Bladder microvascular endothelial cell (primary cell): ENCODE results near the gene ASPSCR1. TPM values are rescaled to one million over a fixed set of nuclear protein-coding genes. Genes with fewer than 3 reads are reported as not detected.

Source experiments
- total RNA-seq: library from RNA; depleted of rRNA; stranded (reverse); fragments of >200 nt; gene quantifications from 2 replicates; pipeline ENCODE4 v1.2.3, GENCODE V29; 2014

ASPSCR1 gene, protein sequence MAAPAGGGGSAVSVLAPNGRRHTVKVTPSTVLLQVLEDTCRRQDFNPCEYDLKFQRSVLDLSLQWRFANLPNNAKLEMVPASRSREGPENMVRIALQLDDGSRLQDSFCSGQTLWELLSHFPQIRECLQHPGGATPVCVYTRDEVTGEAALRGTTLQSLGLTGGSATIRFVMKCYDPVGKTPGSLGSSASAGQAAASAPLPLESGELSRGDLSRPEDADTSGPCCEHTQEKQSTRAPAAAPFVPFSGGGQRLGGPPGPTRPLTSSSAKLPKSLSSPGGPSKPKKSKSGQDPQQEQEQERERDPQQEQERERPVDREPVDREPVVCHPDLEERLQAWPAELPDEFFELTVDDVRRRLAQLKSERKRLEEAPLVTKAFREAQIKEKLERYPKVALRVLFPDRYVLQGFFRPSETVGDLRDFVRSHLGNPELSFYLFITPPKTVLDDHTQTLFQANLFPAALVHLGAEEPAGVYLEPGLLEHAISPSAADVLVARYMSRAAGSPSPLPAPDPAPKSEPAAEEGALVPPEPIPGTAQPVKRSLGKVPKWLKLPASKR
- total RNA-seq, result 16.5 and 25.6 TPM in 2 replicates

DNA sequence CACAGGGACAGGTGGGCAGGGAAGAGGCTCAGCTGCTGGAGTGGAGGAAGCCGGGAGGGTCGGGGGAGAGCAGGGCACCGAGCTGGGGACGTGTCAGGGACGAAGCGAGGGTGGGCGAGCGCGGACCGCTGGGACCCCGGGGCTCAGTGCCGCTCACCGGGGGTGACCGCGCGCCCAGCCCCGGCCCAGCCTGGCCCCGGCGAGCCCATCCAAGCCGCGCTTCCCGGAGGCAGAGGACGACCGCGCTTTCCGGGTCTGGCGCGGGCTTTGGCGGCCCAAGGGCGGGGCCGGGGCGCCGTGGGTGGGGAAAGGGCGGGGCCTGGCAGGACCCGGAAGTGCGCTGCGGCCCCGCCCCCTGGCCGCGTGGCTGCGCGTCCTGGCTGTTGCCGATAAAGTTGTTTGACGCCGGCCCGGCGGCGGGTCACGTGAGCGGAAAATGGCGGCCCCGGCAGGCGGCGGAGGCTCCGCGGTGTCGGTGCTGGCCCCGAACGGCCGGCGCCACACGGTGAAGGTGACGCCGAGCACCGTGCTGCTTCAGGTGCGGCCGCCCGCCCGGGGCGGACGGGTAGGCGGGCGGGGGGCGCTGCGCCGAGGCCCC, at the start of gene ASPSCR1:
ASPSCR1 (plus strand) TSS at position 419 of the 598 bp plus-strand sequence; CDS start at position 437, 18 bp downstream.

DNA sequence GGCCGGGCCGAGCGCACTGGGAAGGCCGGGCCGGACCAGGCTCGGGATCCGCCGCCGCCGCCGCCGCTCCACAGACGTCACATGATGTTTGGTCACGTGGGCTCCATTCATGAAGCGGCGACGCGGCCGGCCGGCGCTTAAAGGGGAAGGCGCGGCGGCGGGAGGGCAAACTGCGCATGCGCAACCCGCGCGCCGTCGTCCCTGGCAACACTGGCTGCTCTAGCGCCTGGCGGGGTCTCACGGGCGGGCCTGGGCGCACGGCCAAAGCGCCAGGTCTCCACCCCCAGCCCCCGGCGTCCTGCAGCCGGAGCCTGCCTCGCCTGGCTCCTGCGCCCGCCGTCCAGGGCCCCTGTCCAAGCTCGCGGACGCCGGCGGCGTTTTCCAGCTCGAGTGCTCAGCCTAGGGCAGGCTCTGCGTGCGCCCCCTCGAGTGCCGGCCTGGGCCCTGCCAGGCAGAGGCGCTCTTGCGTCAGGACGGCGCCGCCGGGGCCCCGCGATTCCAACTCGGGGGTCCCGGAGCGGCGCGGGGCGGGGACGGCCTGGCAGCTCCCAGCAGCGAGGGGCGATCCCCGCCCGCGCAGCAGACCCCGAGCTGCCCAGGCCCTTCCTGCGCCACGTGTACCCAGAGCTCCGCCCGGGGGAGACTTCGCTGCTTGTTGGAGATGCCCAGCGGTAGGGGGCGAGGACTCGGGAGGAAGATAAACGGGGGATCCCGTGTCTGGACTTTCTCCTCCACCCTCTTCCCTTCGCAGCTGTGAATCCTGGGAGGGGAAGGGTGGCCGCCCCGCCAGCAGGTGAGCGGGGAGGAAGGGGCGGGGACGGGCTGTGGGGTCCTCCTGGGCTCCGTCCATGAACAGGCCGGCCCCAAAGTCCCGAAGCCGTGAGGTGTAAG, 49.5 kb upstream of the ASPSCR1 start, which contains the start of gene MAFG:
MAFG (minus strand) TSS at position 83 of the 891 bp plus-strand sequence. CDS start 4,550 bp downstream, outside the sequence.

DNA sequence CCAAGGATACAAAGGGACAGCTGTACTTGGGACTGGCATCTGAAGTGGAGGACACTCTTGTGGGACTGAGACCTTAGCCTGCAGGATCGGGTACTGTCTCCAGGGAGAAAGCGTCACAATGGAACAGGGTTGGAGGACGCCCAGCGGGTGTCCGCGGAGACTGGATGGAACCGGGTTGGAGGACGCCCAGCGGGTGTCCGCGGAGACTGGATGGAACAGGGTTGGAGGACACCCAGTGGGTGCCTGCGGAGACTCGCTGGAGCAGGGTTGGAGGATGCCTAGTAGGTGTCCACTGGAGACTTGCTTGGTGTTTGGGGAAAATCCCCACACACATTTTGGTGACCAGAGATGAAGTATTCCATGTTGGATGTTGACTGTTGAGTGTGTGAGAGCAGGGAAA, 30.2 kb upstream of the ASPSCR1 start, which contains the start of gene MYADML2:
MYADML2 (minus strand) TSS at position 45 of the 400 bp plus-strand sequence. CDS start 5,492 bp downstream, outside the sequence.

DNA sequence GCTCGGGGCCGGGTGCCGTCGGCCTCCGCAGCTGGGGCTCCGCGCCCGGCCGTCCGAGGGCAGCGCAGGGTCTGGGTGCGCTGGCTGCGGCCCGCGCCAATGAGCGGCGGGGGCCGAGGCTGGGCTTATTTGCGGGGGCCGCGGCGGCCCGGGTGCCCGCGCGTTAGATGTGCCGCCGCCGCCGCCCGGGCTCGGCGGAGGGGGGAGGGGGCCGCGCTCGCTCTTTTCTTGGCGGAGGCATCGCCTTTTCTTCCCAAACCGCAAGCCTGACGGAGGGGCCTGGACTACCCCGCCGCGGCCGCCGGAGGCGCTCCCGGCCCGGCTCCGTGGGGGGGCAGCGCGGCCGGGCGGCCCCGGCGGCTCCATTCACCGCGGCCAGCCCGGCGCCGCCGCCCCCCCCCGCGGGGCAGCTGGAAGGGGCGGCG, 16.3 kb upstream of the ASPSCR1 start, which contains the start of gene NOTUM:
NOTUM (minus strand) TSS at position 101 of the 425 bp plus-strand sequence. CDS start 278 bp downstream, outside the sequence.

DNA sequence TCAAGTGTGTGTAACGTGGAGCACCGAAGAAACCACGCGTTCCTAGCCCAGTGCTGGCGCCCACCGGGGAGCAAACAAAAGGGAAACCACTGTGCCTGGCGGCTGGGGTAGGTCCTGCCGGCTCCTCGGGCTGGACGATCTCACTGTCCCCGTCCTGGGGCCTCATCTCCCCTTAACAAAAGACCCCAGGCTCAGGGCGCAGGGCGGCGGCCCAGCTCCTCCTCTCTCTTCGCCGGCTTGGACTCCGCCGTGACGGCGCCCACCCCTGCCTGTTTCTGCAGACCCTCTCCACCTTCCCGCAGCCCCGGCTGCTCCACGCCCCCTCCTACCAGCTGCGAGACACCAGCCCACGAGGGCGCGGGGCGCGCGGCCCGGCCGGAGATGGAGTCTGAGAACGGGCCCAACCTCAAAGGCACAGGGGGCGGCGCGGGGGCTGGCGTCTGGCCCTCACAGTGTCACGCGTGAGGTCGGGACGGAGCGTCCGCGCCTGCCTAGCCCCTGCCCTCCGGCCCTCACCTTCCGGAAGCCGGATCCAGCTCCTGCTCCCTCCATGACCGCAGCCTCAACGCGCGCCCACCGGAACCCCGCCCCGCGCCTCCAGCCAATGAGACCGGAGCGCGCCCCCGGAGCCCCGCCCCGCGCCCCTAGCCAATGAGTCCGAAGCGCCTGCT, 45.0 kb downstream of the ASPSCR1 start, which contains the start of gene CENPX:
CENPX (minus strand) TSS at position 569 of the 671 bp plus-strand sequence; CDS start at position 552, 17 bp downstream.

DNA sequence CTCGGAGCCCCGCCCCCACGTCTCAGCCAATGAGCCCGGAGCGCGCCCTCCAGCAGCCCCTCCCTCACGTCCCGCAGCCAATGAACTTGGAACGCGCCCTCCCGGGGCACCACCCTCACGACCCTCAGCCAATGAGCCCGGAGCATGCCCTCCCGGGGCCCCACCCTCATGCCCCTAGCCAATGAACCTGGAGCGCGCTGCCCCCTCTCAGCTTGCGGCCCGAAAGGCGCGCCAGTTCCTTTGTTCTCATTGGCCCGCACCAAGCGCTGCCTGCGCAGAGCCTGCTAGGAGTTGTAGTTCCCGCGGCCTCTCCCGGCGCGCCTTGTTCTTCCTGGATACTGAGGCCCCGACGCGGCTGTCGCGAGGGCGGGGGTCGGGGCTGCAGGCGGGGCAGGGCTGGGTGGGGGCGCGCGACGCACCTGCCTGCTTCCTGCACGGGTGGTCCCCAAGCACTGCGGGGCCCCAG, 45.6 kb downstream of the ASPSCR1 start, which contains the start of gene LRRC45:
LRRC45 (plus strand) TSS at position 325 of the 466 bp plus-strand sequence. CDS start 339 bp downstream, outside the sequence.

DNA sequence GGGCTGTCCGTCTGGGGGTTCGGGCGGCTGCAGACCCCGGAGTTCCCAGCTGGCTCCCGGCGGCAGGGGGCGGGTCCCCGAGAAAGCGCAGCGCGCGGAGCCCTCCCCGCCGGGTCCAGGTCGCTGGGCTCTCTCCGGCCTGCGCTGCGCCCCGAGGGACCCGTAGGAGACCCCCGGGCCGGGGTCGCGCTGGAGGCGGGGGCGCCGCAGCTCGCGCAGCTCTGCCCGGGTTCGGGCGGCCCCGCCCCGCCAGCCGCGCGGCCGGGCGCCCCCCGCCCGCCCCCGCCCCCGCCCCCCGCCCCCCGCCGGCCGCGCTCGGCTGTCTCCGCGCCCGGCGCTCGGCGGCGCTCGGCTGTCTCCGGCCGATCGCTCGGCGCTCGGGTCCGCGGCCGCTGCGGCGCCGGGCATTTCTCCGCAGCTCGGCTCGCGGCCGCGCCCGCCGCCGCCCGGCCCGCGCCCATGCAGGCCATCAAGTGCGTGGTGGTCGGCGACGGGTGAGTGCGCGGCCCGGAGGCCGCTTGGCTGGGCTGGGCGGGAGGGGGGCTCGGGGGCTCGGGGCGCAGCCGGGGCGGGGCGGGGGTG, 54.0 kb downstream of the ASPSCR1 start, which contains the start of gene RAC3:
RAC3 (plus strand) TSS at position 376 of the 582 bp plus-strand sequence; CDS start at position 460, 84 bp downstream.

DNA sequence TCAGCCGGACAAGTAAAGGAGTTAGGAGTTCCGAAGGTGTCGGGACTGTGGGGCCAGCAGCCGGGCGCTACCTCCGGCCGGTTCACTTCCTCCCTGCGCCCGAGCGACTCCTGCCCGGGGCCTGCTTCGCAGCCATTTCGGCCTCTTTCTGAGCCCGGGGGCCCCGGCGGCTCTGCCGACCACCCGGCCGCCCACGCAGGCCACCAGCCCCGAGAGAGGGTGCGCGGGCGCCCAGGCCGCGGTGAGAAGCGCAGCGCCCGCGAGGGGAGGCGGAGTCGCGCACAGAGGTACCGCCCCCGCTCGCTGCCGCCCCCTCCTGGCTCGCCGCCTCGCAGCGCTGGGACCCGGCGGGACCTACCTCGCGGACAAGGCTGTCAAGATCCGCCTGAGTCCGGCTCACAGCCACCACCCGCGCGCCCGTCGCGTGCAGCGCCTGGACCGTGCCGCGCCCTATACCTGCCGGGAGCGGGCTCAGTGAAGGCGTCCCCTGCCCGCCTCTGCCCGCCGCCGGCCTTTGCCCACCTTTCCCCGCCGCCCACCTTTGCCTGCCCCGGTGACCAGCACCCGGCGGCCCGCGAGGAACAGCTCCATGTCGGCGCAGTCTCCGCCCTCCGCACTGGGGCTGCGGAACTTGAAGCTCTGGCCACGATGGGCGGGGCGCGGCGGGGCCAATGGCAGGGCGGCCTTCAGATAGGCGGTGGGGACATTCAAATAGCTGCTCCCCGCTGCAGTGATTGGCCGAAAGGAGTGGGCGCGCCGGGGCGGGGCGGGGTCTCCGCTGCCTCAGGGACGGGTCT, 59.9 kb downstream of the ASPSCR1 start, which contains the start of gene DCXR:
DCXR (minus strand) TSS at position 606 of the 797 bp plus-strand sequence; CDS start at position 591, 15 bp downstream.

DNA sequence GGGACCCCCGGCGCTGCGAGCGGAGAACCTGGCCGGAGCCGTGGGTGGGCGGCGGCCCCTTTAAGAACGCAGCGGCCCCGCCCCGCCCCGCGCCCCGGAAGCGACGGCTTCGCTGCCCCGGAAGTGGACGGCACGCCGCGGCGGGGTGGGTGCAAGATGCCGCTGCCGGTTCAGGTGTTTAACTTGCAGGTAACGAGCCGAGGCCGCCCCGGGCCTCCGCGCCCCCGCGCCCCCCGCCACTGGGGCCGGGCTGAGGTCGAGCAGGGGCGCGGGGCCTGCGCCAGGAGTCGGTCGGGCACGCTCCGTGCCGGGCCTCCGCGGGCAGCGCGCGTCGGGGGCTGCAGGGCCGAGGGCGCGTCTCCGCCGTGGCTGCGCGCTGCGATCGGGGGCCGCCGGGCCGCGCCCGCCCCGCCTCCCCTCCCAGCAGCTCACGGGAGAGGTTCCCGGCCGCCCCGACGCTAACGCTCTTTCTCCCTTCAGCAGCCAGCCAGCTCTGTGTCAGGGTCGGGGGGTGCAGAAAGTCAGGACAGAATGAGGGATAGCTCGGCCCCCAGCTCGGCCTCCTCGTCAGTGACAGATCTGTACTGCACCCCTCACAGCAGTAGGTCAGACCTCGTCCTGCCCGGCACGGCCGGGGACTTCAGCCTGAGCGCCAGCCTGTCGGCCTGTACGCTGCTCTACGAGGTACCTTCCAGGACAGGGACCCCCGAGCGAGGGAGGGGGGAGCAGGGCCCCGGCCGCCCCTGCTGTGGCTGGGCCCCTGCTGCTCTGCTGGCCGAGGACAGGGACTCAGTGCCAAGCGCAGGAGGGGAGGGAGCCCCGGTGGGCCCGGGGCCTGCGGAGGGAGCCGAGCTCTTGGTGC, 74.6 kb downstream of the ASPSCR1 start, which contains the start of the genes GPS1 and RFNG:
GPS1 (plus strand) TSS at position 123 of the 862 bp plus-strand sequence; CDS start at position 157, 34 bp downstream.
RFNG (minus strand) TSS at position 36 of the 862 bp plus-strand sequence. CDS start 45 bp downstream, outside the sequence.

DNA sequence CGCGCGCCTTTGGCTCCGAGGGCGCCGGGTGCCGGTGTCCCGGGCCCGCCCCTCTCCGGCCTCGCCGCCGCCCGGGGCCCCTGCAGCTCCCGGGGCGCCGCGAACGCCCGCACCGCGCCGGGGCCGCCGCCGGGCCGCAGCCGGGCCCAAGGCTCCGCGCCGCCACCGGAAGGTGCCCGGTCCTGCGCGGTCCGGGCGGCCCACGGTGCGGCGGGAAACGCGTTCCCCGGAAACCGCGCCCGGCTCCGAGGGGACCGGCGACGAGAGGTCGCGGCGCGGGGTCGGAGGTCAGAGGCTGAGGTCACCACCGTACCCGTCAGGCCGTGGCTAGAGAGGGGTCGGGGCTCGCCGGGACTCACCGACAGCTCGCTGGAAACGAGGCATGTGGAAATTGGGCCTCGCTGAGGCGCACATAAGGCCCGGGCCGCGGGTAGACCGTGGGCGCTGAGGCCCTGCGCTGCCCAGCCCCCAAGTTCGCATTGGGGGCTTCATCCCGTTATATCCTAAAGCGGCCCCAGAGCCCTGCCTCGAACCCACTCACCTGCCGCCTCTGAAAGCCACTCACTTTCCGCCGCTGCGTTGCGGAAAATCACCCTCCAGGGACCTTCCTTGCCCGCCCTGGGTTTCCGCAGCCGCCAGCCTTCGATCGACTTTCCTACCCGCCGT, 88.3 kb downstream of the ASPSCR1 start, which contains the start of gene DUS1L:
DUS1L (minus strand) TSS at position 167 of the 666 bp plus-strand sequence. CDS start 745 bp downstream, outside the sequence.

Other genes with a start within 250 kb of the ASPSCR1 start
- gene GCGR, start 173.5 kb upstream of the ASPSCR1 start, total RNA-seq, result not detected in 2 replicates
- gene MCRIP1, start 144.3 kb upstream of the ASPSCR1 start, total RNA-seq, result 120 and 122 TPM in 2 replicates
- gene PPP1R27, start 142.6 kb upstream of the ASPSCR1 start, total RNA-seq, result not detected in 2 replicates
- gene P4HB, start 117.1 kb upstream of the ASPSCR1 start, total RNA-seq, result 635 and 762 TPM in 2 replicates
- 105 and 173 TPM in 2 replicates for gene ARHGDIA, start 106.3 kb upstream of the ASPSCR1 start, total RNA-seq
- 167 and 225 TPM in 2 replicates for gene ALYREF, start 86.0 kb upstream of the ASPSCR1 start, total RNA-seq
- 128 and 151 TPM in 2 replicates for gene ANAPC11, start 85.9 kb upstream of the ASPSCR1 start, total RNA-seq
- gene NPB, start 75.4 kb upstream of the ASPSCR1 start, total RNA-seq, result 0.19 TPM in 1 of 2 replicates, not detected in the other
- 39.6 and 48.7 TPM in 2 replicates for gene PCYT2, start 66.2 kb upstream of the ASPSCR1 start, total RNA-seq
- gene SIRT7, start 59.5 kb upstream of the ASPSCR1 start, total RNA-seq, result 21.1 and 22.8 TPM in 2 replicates
- gene MAFG, start 49.9 kb upstream of the ASPSCR1 start, total RNA-seq, result 12.0 and 22.8 TPM in 2 replicates
- gene PYCR1, start 40.3 kb upstream of the ASPSCR1 start, total RNA-seq, result 35.5 and 101 TPM in 2 replicates
- not detected in 2 replicates for gene MYADML2, start 30.4 kb upstream of the ASPSCR1 start, total RNA-seq
- gene NOTUM, start 16.4 kb upstream of the ASPSCR1 start, total RNA-seq, result 0.19 TPM in 1 of 2 replicates, not detected in the other
- 26.7 and 47.4 TPM in 2 replicates for gene CENPX, start 45.2 kb downstream of the ASPSCR1 start, total RNA-seq
- gene LRRC45, start 45.7 kb downstream of the ASPSCR1 start, total RNA-seq, result 13.9 and 22.8 TPM in 2 replicates
- gene RAC3, start 54.0 kb downstream of the ASPSCR1 start, total RNA-seq, result 13.1 and 14.3 TPM in 2 replicates
- 28.7 and 48.2 TPM in 2 replicates for gene DCXR, start 60.1 kb downstream of the ASPSCR1 start, total RNA-seq
- gene RFNG, start 74.2 kb downstream of the ASPSCR1 start, total RNA-seq, result 17.0 and 29.6 TPM in 2 replicates
- gene GPS1, start 74.3 kb downstream of the ASPSCR1 start, total RNA-seq, result 72.7 and 85.7 TPM in 2 replicates
- 54.6 and 59.5 TPM in 2 replicates for gene DUS1L, start 88.2 kb downstream of the ASPSCR1 start, total RNA-seq
- gene FASN, start 120.6 kb downstream of the ASPSCR1 start, total RNA-seq, result 73.0 and 95.0 TPM in 2 replicates
- gene CCDC57, start 235.2 kb downstream of the ASPSCR1 start, total RNA-seq, result 4.9 and 11.0 TPM in 2 replicates